ENCODE measurements around the gene GPR37L1. TPM values are rescaled to one million over a fixed set of nuclear protein-coding genes. Genes with fewer than 3 reads are reported as not detected.
"Not testable (repeated sequence)": the region's sequence is repeated elsewhere in the genome, so short reads cannot be mapped to it uniquely, and the experiment has no call there.

GPR37L1 gene
- polyA plus RNA-seq, 1 experiment = not detected

GRCh38 chr1:202140833-202141232, 18.1 kb downstream of the GPR37L1 start:
- no peak overlapping the region for H3K27ac ChIP-seq (ENCODE audit: low read depth, low read length)
- H3K4me3 ChIP-seq (ENCODE audit: low read depth, low read length) = no peak overlapping the region
- no peaks in the 10 kb centered on the region for H3K27me3 ChIP-seq (ENCODE audit: control insufficient read depth, insufficient read depth, low read length)
- ChIA-PET POLR2A (no interaction called here), CTCF (interaction anchor here (0.6 to 1.1 kb wide), 2 partner anchors 140 to 142 kb away, joined by 3 to 10 read pairs; no protein-coding TSS in a partner anchor)
- TF ChIP-seq CTCF (IDR thresholded peaks at IDR 0.05; ENCODE audit: low read depth, low read length) = no peak
- no peak for DNase-seq (ENCODE audit: low read depth, low spot score)
- H3K9me3 ChIP-seq (ENCODE audit: control insufficient read depth, insufficient read depth, low read length) = peaks cover 4% of the 10 kb centered on the region; the same call in 1 of the 2 replicates

GRCh38 chr1:202141468-202141867, 18.8 kb downstream of the GPR37L1 start:
- CTCF ChIA-PET = interaction anchor here (0.6 kb wide), 1 partner anchor 141 kb away, joined by 3 read pairs; no protein-coding TSS in a partner anchor
- POLR2A ChIA-PET; H3K4me3 ChIP-seq (ENCODE audit: low read depth, low read length); DNase-seq (ENCODE audit: low read depth, low spot score); H3K27ac ChIP-seq (ENCODE audit: low read depth, low read length); H3K9me3 ChIP-seq (ENCODE audit: control insufficient read depth, insufficient read depth, low read length); H3K27me3 ChIP-seq (ENCODE audit: control insufficient read depth, insufficient read depth, low read length): not testable (repeated sequence)

- Histone ChIP-seq H3K4me3 (ENCODE audit: low read depth, low read length) (peak overlapping the region; percentile 83), H3K27ac (ENCODE audit: low read depth, low read length) (no peak overlapping the region), H3K9me3 (ENCODE audit: control insufficient read depth, insufficient read depth, low read length) (peaks cover 4% of the 10 kb centered on the region; the same call in 1 of the 2 replicates), H3K27me3 (ENCODE audit: control insufficient read depth, insufficient read depth, low read length) (no peaks in the 10 kb centered on the region)
- POLR2A ChIA-PET = interaction anchor here (1.4 kb wide), 1 partner anchor 9 kb away, joined by 5 read pairs; no protein-coding TSS in a partner anchor
- CTCF ChIA-PET = interaction anchor here (0.8 to 2.0 kb wide), 3 partner anchors 8 to 24 kb away, joined by 3 to 11 read pairs (median 3); no protein-coding TSS in a partner anchor
- no peak for DNase-seq (ENCODE audit: low read depth, low spot score)
- no peak for TF ChIP-seq CTCF (IDR thresholded peaks at IDR 0.05; ENCODE audit: low read depth, low read length)
Observed at GRCh38 chr1:202143011-202143767, 20.5 kb downstream of the GPR37L1 start.

DNA sequence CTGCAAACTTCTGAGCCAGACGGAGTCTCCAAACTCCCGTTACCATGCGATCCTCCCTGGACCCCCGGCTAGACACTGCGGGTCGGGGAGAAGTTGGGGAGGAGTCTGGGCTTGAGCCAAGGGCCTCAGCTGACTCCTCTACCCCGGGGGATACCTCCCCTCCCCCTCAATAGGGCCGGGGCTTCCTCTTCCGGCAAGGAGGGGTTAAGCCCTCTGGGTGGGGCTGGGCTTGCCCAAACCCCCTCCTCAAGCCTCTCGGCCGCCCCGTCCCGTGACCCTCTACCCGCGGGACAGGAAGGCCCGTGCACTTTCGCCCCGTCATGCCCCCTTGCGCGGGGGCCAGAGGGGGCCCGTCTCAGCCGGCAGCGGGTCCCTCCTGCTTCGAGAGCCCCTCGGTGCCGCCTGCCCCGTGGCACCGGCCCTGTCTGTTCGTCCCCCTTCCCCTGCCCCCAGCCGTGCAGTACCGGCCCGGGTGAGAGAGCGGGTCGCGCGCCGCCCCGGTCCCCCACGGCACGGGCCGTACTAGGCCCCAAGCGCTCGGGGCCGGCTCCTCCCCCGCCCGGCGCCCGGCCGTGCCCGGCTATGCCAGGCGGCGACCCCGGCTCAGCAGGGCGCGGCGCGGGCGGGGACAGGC, 21.2 kb downstream of the GPR37L1 start:
- H3K27me3 ChIP-seq (ENCODE audit: control insufficient read depth, insufficient read depth, low read length) = no peaks in the 10 kb centered on the region
- ChIA-PET CTCF (interaction anchor here (0.8 to 2.9 kb wide), 3 partner anchors 9 to 10 kb away, joined by 3 to 11 read pairs (median 9); no protein-coding TSS in a partner anchor), POLR2A (interaction anchor here (1.4 kb wide), 1 partner anchor 9 kb away, joined by 5 read pairs; no protein-coding TSS in a partner anchor)
- H3K27ac ChIP-seq (ENCODE audit: low read depth, low read length) = peak overlapping the region; percentile 31
- peaks cover 4% of the 10 kb centered on the region; the same call in 1 of the 2 replicates for H3K9me3 ChIP-seq (ENCODE audit: control insufficient read depth, insufficient read depth, low read length)
- peak overlapping the region; percentile 83 for H3K4me3 ChIP-seq (ENCODE audit: low read depth, low read length)
- DNase-seq (ENCODE audit: low read depth, low spot score) = no peak
- no peak for TF ChIP-seq CTCF (IDR thresholded peaks at IDR 0.05; ENCODE audit: low read depth, low read length)

DNA sequence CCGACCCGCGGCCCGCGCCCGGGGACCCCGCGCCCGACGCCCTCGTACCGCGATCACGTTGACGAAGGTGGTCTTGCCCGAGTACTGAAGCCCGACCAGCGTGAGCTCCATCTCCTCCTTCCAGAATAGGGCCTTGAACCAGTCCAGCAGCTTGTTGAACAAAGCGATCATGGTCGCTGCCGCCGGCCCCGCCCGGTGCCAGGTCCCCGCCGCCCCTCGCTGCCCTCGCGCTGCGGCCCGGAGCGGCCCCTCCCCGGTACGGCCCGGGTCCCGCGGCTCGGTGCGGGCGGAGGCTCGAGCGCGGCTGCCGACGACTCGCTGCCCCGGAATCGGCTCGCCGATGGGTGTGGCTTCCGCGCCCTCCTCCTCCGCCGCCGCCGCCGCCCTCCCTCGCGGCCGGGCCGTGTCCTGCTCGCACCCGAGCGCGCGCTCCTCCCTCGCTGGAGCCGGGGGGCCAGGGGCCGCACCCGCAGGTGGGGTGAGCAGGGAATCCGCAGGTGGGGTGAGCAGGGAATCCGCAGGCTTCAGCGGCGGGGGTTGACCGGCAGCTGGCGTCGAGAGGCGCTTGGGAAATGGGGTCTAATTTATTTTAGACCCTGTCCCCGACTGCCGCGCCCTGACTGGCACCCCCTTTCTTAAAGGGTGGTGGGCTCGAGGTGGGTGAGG, 21.8 kb downstream of the GPR37L1 start, which contains the start of gene ARL8A:
ARL8A (minus strand) TSS at position 336 of the 666 bp plus-strand sequence; CDS start at position 171, 165 bp downstream.
- Histone ChIP-seq H3K9me3 (ENCODE audit: control insufficient read depth, insufficient read depth, low read length) (peaks cover 4% of the 10 kb centered on the region; the same call in 1 of the 2 replicates), H3K27me3 (ENCODE audit: control insufficient read depth, insufficient read depth, low read length) (no peaks in the 10 kb centered on the region), H3K4me3 (ENCODE audit: low read depth, low read length) (peak within 1 kb of the TSS; percentile 83), H3K27ac (ENCODE audit: low read depth, low read length) (peak within 1 kb of the TSS; percentile 31)
- DNase-seq (ENCODE audit: low read depth, low spot score) = no peak
- TF ChIP-seq CTCF (IDR thresholded peaks at IDR 0.05; ENCODE audit: low read depth, low read length) = no peak
- CTCF ChIA-PET = interaction anchor here (2.0 to 2.9 kb wide), 2 partner anchors 9 to 10 kb away, joined by 9 to 11 read pairs; no protein-coding TSS in a partner anchor
- POLR2A ChIA-PET = no interaction called here

Measured in AG04450 (cell line).